H9 (cell line): ENCODE data around the gene PSPC1. TPM values are rescaled to one million over a fixed set of nuclear protein-coding genes. Genes with fewer than 3 reads are reported as not detected.

ENCODE experiments used
- DNase-seq: peaks from one replicate; pipeline ENCODE4 v3.0.0-alpha.2; 2017
- H2AFZ ChIP-seq: one replicate; pipeline ENCODE4 v1.6.1; 2013; ENCODE audit warnings: mild to moderate bottlenecking, low read length, control low read depth, moderate library complexity
- H2AK5ac ChIP-seq: 2 replicates; pipeline ENCODE4 v1.6.1; 2013; ENCODE audit warnings: low read length, control low read depth, mixed read lengths; ENCODE audit not compliant: insufficient read length
- H2BK120ac ChIP-seq: one replicate; pipeline ENCODE4 v1.6.1; 2013; ENCODE audit warnings: low read depth, mild to moderate bottlenecking, low read length, control low read depth, inconsistent platforms; ENCODE audit not compliant: poor library complexity, severe bottlenecking
- H2BK12ac ChIP-seq: 2 replicates; pipeline ENCODE4 v1.6.1; 2013; ENCODE audit warnings: low read length, control low read depth, mixed read lengths, low read depth; ENCODE audit not compliant: insufficient read length
- H2BK15ac ChIP-seq: 2 replicates; pipeline ENCODE4 v1.6.1; 2013; ENCODE audit warnings: low read depth, low read length, control low read depth
- H2BK20ac ChIP-seq: one replicate; pipeline ENCODE4 v1.6.1; 2013; ENCODE audit warnings: low read depth, mild to moderate bottlenecking, low read length, control low read depth, inconsistent platforms; ENCODE audit not compliant: poor library complexity, severe bottlenecking
- H2BK5ac ChIP-seq: 2 replicates; pipeline ENCODE4 v1.6.1; 2013; ENCODE audit warnings: low read length, control low read depth, mixed read lengths; ENCODE audit not compliant: insufficient read length
- H3K14ac ChIP-seq: 2 replicates; pipeline ENCODE4 v1.6.1; 2013; ENCODE audit warnings: low read length, control low read depth; ENCODE audit not compliant: insufficient read depth
- H3K18ac ChIP-seq: 2 replicates; pipeline ENCODE4 v1.6.1; 2013; ENCODE audit warnings: low read depth, mild to moderate bottlenecking, mixed read lengths, low read length, control low read depth; ENCODE audit not compliant: insufficient read length
- H3K23ac ChIP-seq: 2 replicates; pipeline ENCODE4 v1.6.1; 2013; ENCODE audit warnings: low read length, control low read depth, mixed read lengths, low read depth; ENCODE audit not compliant: insufficient read length
- H3K23me2 ChIP-seq: 2 replicates; pipeline ENCODE4 v1.6.1; 2013; ENCODE audit warnings: low read depth, mild to moderate bottlenecking, mixed read lengths, low read length, control low read depth; ENCODE audit not compliant: insufficient read length, poor library complexity, severe bottlenecking
- H3K27ac ChIP-seq: 2 replicates; pipeline ENCODE4 v1.5.1; 2013; ENCODE audit warnings: low read length, control low read depth, mixed read lengths, low read depth; ENCODE audit not compliant: insufficient read length
- H3K27me3 ChIP-seq: 2 replicates; pipeline ENCODE4 v1.6.1; 2013; ENCODE audit warnings: low read length, control low read depth, inconsistent platforms; ENCODE audit not compliant: insufficient read depth
- H3K4ac ChIP-seq: 2 replicates; pipeline ENCODE4 v1.6.1; 2013; ENCODE audit warnings: low read depth, mild to moderate bottlenecking, control low read depth, inconsistent platforms, low read length, moderate library complexity
- H3K4me1 ChIP-seq: 2 replicates; pipeline ENCODE4 v1.6.1; 2013; ENCODE audit warnings: low read length, control low read depth, inconsistent platforms; ENCODE audit not compliant: insufficient read depth
- H3K4me2 ChIP-seq: 2 replicates; pipeline ENCODE4 v1.6.1; 2013; ENCODE audit warnings: low read length, control low read depth, mixed read lengths; ENCODE audit not compliant: insufficient read length, insufficient read depth
- H3K56ac ChIP-seq: 2 replicates; pipeline ENCODE4 v1.6.1; 2013; ENCODE audit warnings: low read depth, mild to moderate bottlenecking, mixed read lengths, low read length, control low read depth; ENCODE audit not compliant: insufficient read length
- H3K79me1 ChIP-seq: 2 replicates; pipeline ENCODE4 v1.6.1; 2013; ENCODE audit warnings: low read depth, mild to moderate bottlenecking, moderate library complexity, low read length, control low read depth, inconsistent platforms; ENCODE audit not compliant: insufficient read depth, poor library complexity, severe bottlenecking
- H3K79me2 ChIP-seq: 2 replicates; pipeline ENCODE4 v1.6.1; 2013; ENCODE audit warnings: low read length, control low read depth, inconsistent platforms; ENCODE audit not compliant: insufficient read depth
- H3K9ac ChIP-seq: 2 replicates; pipeline ENCODE4 v1.6.1; 2013; ENCODE audit warnings: low read length, control low read depth, mixed read lengths; ENCODE audit not compliant: insufficient read length; ENCODE audit errors: extremely low read depth
- H3K9me3 ChIP-seq: one replicate; pipeline ENCODE4 v1.6.1; 2013; ENCODE audit warnings: low read depth, low read length, inconsistent platforms; ENCODE audit not compliant: control insufficient read depth
- H3T11ph ChIP-seq: one replicate; pipeline ENCODE4 v1.6.1; 2013; ENCODE audit warnings: mild to moderate bottlenecking, low read length, control low read depth, inconsistent platforms
- H4K20me1 ChIP-seq: one replicate; pipeline ENCODE4 v1.6.1; 2013; ENCODE audit not compliant: control insufficient read depth, insufficient read length, insufficient read depth
- H4K5ac ChIP-seq: 2 replicates; pipeline ENCODE4 v1.6.1; 2013; ENCODE audit warnings: low read depth, mild to moderate bottlenecking, mixed read lengths, low read length, control low read depth; ENCODE audit not compliant: insufficient read length
- H4K8ac ChIP-seq: replicated peaks from 2 replicates; pipeline ENCODE4 v1.6.1; 2013; ENCODE audit warnings: low read length, control low read depth, mixed read lengths, low read depth; ENCODE audit not compliant: insufficient read length
- H4K91ac ChIP-seq: 2 replicates; pipeline ENCODE4 v1.6.1; 2013; ENCODE audit warnings: low read depth, mild to moderate bottlenecking, moderate library complexity, mixed read lengths, low read length, control low read depth; ENCODE audit not compliant: insufficient read length
- H3K27ac Mint-ChIP-seq, 3 experiments: 2 replicates in 2 of 3; 3 replicates in 1 of 3; pipeline ENCODE4 v1.8.0; 2020 to 2021; ENCODE audit warnings: mixed read lengths in 3 of 3, mild to moderate bottlenecking in 1 of 3, moderate library complexity in 1 of 3
- H3K27me3 Mint-ChIP-seq: 2 replicates; pipeline ENCODE4 v1.8.0; 2021; ENCODE audit warnings: low read depth, mild to moderate bottlenecking, moderate library complexity, mixed read lengths
- H3K36me3 Mint-ChIP-seq, 3 experiments: 2 replicates in 2 of 3; 3 replicates in 1 of 3; pipeline ENCODE4 v1.8.0; 2020 to 2021; ENCODE audit warnings: low read depth in 3 of 3, mixed read lengths in 3 of 3; ENCODE audit not compliant: insufficient read depth in 1 of 3
- H3K4me1 Mint-ChIP-seq, 2 experiments: 2 replicates each; pipeline ENCODE4 v1.8.0; 2020; ENCODE audit warnings: mixed read lengths in 2 of 2
- H3K4me3 Mint-ChIP-seq, 2 experiments: 2 replicates in 1 of 2; 3 replicates in 1 of 2; pipeline ENCODE4 v1.8.0; 2020 to 2021; ENCODE audit warnings: mild to moderate bottlenecking in 2 of 2, mixed read lengths in 2 of 2, moderate library complexity in 1 of 2
- H3K9me3 Mint-ChIP-seq, 2 experiments: 2 replicates in 1 of 2; 3 replicates in 1 of 2; pipeline ENCODE4 v1.8.0; 2020; ENCODE audit warnings: mild to moderate bottlenecking in 2 of 2, mixed read lengths in 2 of 2, moderate library complexity in 1 of 2
- CTCF ChIP-seq: fragments of 200-600 bp; sonication (generic); conservative IDR thresholded peaks from 3 replicates; pipeline ENCODE4 v1.8.0; 2021; ENCODE audit warnings: antibody characterized with exemption, mild to moderate bottlenecking
- total RNA-seq: library from RNA; stranded (reverse); gene quantifications from 2 replicates; pipeline ENCODE4 v1.2.1, GENCODE V29; 2021

Gene PSPC1
- total RNA-seq, 1 experiment from 2014 or later, result 134 TPM

GRCh38 chr13:19685437-19685836 lies 97.3 kb downstream of the PSPC1 start:
- H3K9me3 Mint-ChIP-seq, result no peaks in the 10 kb centered on the region
- H3K18ac ChIP-seq, result no peak overlapping the region
- peak overlapping the region; percentile 41 to 86 (median 58); a peak in 2 of 7 replicates for H3K27ac Mint-ChIP-seq
- no peak for TF ChIP-seq CTCF
- no peak overlapping the region for H2AK5ac ChIP-seq
- H3K36me3 Mint-ChIP-seq, result no peaks in the 10 kb centered on the region
- no peaks in the 10 kb centered on the region for H3K27me3 ChIP-seq
- no peaks in the 10 kb centered on the region for H3K79me1 ChIP-seq
- H3K56ac ChIP-seq, result no peak overlapping the region
- H4K20me1 ChIP-seq, result no peaks in the 10 kb centered on the region
- H3K4ac ChIP-seq, result no peak overlapping the region
- H4K91ac ChIP-seq, result no peak overlapping the region
- no peak overlapping the region for H2BK20ac ChIP-seq
- no peaks in the 10 kb centered on the region for H3K23me2 ChIP-seq
- no peak overlapping the region for H4K5ac ChIP-seq
- H3K79me2 ChIP-seq, result 0 out of 2 replicates have a peak, but pooled peaks cover under 1% of the 10 kb centered on the region
- peaks cover 13% of the 10 kb centered on the region; the same call in 1 of the 2 replicates for H3K4me1 ChIP-seq
- no peak overlapping the region for H3K4me3 Mint-ChIP-seq
- H3K27me3 Mint-ChIP-seq, result no peaks in the 10 kb centered on the region
- no peak overlapping the region for H2BK120ac ChIP-seq
- H3T11ph ChIP-seq, result no peak overlapping the region
- no peak overlapping the region for H3K14ac ChIP-seq
- H3K4me1 Mint-ChIP-seq, result peaks cover 41 to 47% of the 10 kb centered on the region in 2 experiments
- no peak overlapping the region for H4K8ac ChIP-seq
- no peak overlapping the region for H2AFZ ChIP-seq
- peak overlapping the region; percentile 8 for H3K27ac ChIP-seq
- H2BK15ac ChIP-seq, result no peak overlapping the region
- H3K4me2 ChIP-seq, result no peak overlapping the region
- no peak overlapping the region for H2BK12ac ChIP-seq
- DNase-seq, result no peak
- H3K23ac ChIP-seq, result no peak overlapping the region
- H2BK5ac ChIP-seq, result no peak overlapping the region
- no peaks in the 10 kb centered on the region for H3K9me3 ChIP-seq
- H3K9ac ChIP-seq, result no peak overlapping the region
